ENCODE measurements around the gene SIX6. TPM values are rescaled to one million over a fixed set of nuclear protein-coding genes. Genes with fewer than 3 reads are reported as not detected.

Gene SIX6
- total RNA-seq, 1 donor from 2014 or later, result not detected

Other genes with a start within 250 kb of the SIX6 start
- 1.6 and 2.1 TPM in 2 replicates for gene C14orf39, start 23.1 kb upstream of the SIX6 start, total RNA-seq
- 0.07 and 0.20 TPM in 2 replicates for gene SIX1, start 140.3 kb downstream of the SIX6 start, total RNA-seq
- 11.2 and 14.0 TPM in 2 replicates for gene SIX4, start 215.2 kb downstream of the SIX6 start, total RNA-seq
- 36.0 and 46.9 TPM in 2 replicates for gene MNAT1, start 225.6 kb downstream of the SIX6 start, total RNA-seq

All from astrocyte (in vitro differentiated cells and primary cell).